Suprapubic skin (tissue), 4 donors: Measurements from ENCODE around the gene NCOA5. TPM values are rescaled to one million over a fixed set of nuclear protein-coding genes. Genes with fewer than 3 reads are reported as not detected.

Source experiments
- DNase-seq, 2 donors: peaks; one replicate each; pipeline ENCODE4 v3.0.0-alpha.2; 2019; ENCODE audit warnings: low spot score in 2 of 2
- H3K27ac ChIP-seq: fragments of 200-600 bp; sonication (generic); one replicate; pipeline ENCODE4 v1.5.1; 2019
- H3K27me3 ChIP-seq: fragments of 200-600 bp; sonication (generic); one replicate; pipeline ENCODE4 v1.5.1; 2019
- H3K36me3 ChIP-seq: fragments of 200-600 bp; sonication (generic); one replicate; pipeline ENCODE4 v1.5.1; 2019
- H3K4me1 ChIP-seq: fragments of 200-600 bp; sonication (generic); one replicate; pipeline ENCODE4 v1.5.1; 2019
- H3K4me3 ChIP-seq: fragments of 200-600 bp; sonication (generic); one replicate; pipeline ENCODE4 v1.5.1; 2019; ENCODE audit warnings: mild to moderate bottlenecking
- H3K9me3 ChIP-seq: fragments of 200-600 bp; sonication (generic); one replicate; pipeline ENCODE4 v1.5.1; 2019
- CTCF ChIP-seq, 2 donors: fragments of 200-600 bp in 1 of 2; fragments of 450-650 bp in 1 of 2; sonication (generic) in 1 of 2; IDR thresholded peaks; one replicate each; pipeline ENCODE4 v1.5.1; 2016 to 2019; ENCODE audit warnings: antibody characterized with exemption in 2 of 2, mild to moderate bottlenecking in 1 of 2, moderate library complexity in 1 of 2
- EP300 ChIP-seq: sonication (generic); formaldehyde crosslinking; IDR thresholded peaks from one replicate; pipeline ENCODE4 v1.6.1; 2017; ENCODE audit warnings: antibody characterized with exemption
- POLR2A ChIP-seq, 2 donors: fragments of 450-650 bp; IDR thresholded peaks; one replicate each; pipeline ENCODE4 v1.6.1; 2017; ENCODE audit warnings: antibody characterized with exemption in 2 of 2, mild to moderate bottlenecking in 2 of 2, moderate library complexity in 2 of 2
- POLR2AphosphoS5 ChIP-seq, 3 donors: sonication (generic); formaldehyde crosslinking; IDR thresholded peaks; one replicate each; pipeline ENCODE4 v1.6.1; 2017; ENCODE audit warnings: antibody characterized with exemption in 3 of 3
- WGBS: methylation state at CpG from one replicate; pipeline ENCODE4 v1.1.5; 2018; 5-methylcytosine and 5-hydroxymethylcytosine counted together
- total RNA-seq, 4 donors: library from RNA; depleted of rRNA; stranded (reverse); fragments of >200 nt; gene quantifications; one replicate each; pipeline ENCODE4 v1.1.0, GENCODE V29; 2016

The NCOA5 gene
- total RNA-seq, 4 donors from 2014 or later: 23.2 to 30.1 (median 25.2) TPM

GRCh38 chr20:46065691-46066090 lies 24.1 kb downstream of the NCOA5 start:
- no peak overlapping the region for H3K27ac ChIP-seq
- DNase-seq: no peak
- H3K27me3 ChIP-seq: no peaks in the 10 kb centered on the region
- H3K4me3 ChIP-seq: no peak overlapping the region
- 96% methylated on average over 3 of the region's 3 CpGs for WGBS
- no peaks in the 10 kb centered on the region for H3K9me3 ChIP-seq
- H3K36me3 ChIP-seq: peaks cover 92% of the 10 kb centered on the region
- peaks cover 11% of the 10 kb centered on the region for H3K4me1 ChIP-seq
- no peak for TF ChIP-seq POLR2A (IDR thresholded peaks at IDR 0.05)
- no peak for TF ChIP-seq POLR2AphosphoS5 (IDR thresholded peaks at IDR 0.05)
- TF ChIP-seq EP300: no peak
- TF ChIP-seq CTCF (IDR thresholded peaks at IDR 0.05): no peak

DNA sequence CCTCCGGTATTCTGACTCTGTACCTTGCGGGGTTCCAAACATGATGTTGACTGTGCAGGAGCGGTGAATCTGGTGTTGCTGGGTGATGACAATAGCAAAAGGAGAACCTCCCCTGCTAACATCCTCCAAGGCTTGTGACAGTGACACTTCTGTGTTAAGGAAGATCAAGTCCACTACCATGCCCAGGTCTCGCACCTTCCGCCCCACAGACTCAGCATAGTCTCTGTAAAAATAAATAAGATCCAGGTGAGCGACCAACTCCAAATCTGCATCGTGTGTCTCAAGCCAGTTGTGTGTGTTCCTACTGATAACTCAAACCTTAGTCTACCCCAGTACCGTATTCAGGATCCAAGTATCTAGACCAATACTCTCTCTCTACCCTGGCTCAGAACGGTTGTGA lies 24.8 kb downstream of the NCOA5 start:
- H3K4me1 ChIP-seq: peaks cover 11% of the 10 kb centered on the region
- no peaks in the 10 kb centered on the region for H3K9me3 ChIP-seq
- no peak overlapping the region for H3K27ac ChIP-seq
- no peak overlapping the region for H3K4me3 ChIP-seq
- 93% methylated on average over 9 of the region's 9 CpGs for WGBS
- H3K27me3 ChIP-seq: no peaks in the 10 kb centered on the region
- TF ChIP-seq EP300: no peak
- no peak for TF ChIP-seq POLR2AphosphoS5 (IDR thresholded peaks at IDR 0.05)
- TF ChIP-seq CTCF (IDR thresholded peaks at IDR 0.05): no peak
- no peak for TF ChIP-seq POLR2A (IDR thresholded peaks at IDR 0.05)
- H3K36me3 ChIP-seq: peaks cover 96% of the 10 kb centered on the region
- no peak for DNase-seq

GRCh38 chr20:46063652-46064054 lies 26.1 kb downstream of the NCOA5 start:
- Histone ChIP-seq H3K4me3 (no peak overlapping the region), H3K9me3 (no peaks in the 10 kb centered on the region), H3K4me1 (peaks cover 19% of the 10 kb centered on the region), H3K27me3 (no peaks in the 10 kb centered on the region), H3K27ac (no peak overlapping the region), H3K36me3 (peaks cover 84% of the 10 kb centered on the region)
- WGBS: 66% methylated on average over 3 of the region's 3 CpGs
- no peak for DNase-seq
- TF ChIP-seq CTCF (IDR thresholded peaks at IDR 0.05) (no peak), POLR2AphosphoS5 (IDR thresholded peaks at IDR 0.05) (no peak), POLR2A (IDR thresholded peaks at IDR 0.05) (no peak), EP300 (no peak)

DNA sequence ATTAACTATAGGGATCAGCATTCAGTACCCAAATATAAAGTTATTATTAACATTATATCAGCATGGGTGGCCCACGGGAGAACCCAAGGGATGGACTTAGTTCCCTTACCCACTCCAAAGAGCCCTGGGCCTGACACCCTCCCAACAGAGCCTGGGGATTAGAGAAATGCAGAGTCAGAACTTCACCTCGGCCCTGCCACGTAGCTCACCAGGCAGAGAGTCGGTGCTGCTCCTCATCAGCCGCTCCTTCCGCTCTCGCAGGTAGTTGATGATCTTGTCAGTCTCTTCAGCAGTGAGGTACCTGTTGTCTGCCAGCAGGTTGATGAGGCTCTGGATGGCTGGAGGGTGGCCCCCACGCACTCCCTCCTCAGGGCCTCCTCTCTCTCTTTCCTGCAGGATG lies 26.6 kb downstream of the NCOA5 start:
- Histone ChIP-seq H3K27me3 (peaks cover under 1% of the 10 kb centered on the region), H3K4me3 (no peak overlapping the region), H3K36me3 (peaks cover 80% of the 10 kb centered on the region), H3K9me3 (no peaks in the 10 kb centered on the region), H3K4me1 (peaks cover 24% of the 10 kb centered on the region), H3K27ac (no peak overlapping the region)
- WGBS: 92% methylated on average over 8 of the region's 8 CpGs
- TF ChIP-seq POLR2AphosphoS5 (IDR thresholded peaks at IDR 0.05): no peak
- no peak for TF ChIP-seq POLR2A (IDR thresholded peaks at IDR 0.05)
- no peak for TF ChIP-seq CTCF (IDR thresholded peaks at IDR 0.05)
- no peak for TF ChIP-seq EP300
- DNase-seq: no peak

GRCh38 chr20:46062621-46063020 lies 27.1 kb downstream of the NCOA5 start:
- H3K27ac ChIP-seq: no peak overlapping the region
- peaks cover 6% of the 10 kb centered on the region for H3K27me3 ChIP-seq
- no peak for TF ChIP-seq EP300
- TF ChIP-seq POLR2AphosphoS5 (IDR thresholded peaks at IDR 0.05): no peak
- TF ChIP-seq CTCF (IDR thresholded peaks at IDR 0.05): no peak
- TF ChIP-seq POLR2A (IDR thresholded peaks at IDR 0.05): no peak
- H3K4me1 ChIP-seq: peaks cover 30% of the 10 kb centered on the region
- H3K36me3 ChIP-seq: peaks cover 75% of the 10 kb centered on the region
- WGBS: 78% methylated on average over 12 of the region's 12 CpGs
- no peaks in the 10 kb centered on the region for H3K9me3 ChIP-seq
- DNase-seq: no peak
- no peak overlapping the region for H3K4me3 ChIP-seq
